ENCODE results near the gene TMEM18. TPM values are rescaled to one million over a fixed set of nuclear protein-coding genes. Genes with fewer than 3 reads are reported as not detected.

Gene TMEM18
- total RNA-seq, 1 donor from 2014 or later, result 10.6 TPM

DNA sequence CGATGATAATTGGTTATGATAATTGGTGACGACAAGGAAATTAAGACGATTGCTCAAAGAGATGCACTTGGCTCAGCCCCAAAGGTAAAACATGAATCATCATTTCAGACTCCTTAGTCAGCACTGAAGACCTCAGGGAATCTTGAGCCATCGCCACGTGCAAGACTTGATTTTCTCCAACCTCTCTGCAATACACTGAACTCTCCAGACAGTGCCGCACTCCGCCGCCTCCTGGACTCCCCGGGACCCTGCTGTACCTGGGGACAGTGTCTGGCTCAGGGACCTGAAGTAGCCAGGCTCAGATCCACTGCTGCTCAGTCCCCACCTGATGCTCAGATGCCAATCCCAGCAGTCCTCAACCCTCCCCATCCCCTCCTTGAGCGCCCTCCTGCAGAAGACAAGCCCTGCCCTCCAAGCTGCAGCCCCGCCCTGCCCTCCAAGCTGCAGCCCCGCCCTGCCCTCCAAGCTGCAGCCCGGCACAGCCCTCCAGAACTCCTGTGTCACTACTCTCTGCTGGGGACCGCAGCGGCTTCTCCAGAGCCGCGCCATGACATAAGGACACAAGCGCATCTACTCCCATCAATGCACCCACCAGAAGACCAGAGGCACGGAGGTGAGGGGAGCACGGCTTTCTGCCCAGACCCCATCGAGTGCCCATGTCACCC lies 1.1 kb downstream of the TMEM18 start:
- ATAC-seq, result no peak
- intact Hi-C loops (cut with DNase I), result loop anchor here (10.0 kb wide), 1 partner anchor 1379 kb away; no protein-coding TSS in a partner anchor
- peak; percentile 76 for DNase-seq (ENCODE audit: missing footprints)

DNA sequence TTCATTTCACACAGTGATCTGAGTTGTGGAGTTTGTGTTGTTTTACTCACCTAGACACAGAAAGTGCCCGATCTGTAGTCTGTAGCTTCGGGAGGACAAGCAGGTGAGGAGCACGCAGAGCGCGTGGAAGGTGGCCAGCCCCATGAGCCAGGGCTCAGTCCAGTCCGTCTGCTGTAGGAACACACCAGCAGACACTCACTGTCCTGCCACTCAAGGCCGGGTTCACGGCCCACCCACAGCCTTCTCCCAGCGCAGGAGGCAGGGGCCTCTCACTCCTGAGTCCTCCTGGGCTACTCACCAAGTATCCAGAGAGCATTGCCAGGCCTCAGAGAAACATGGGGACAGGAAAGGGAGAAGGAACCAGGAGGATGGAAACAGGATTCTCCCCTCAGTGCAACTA lies 1.7 kb downstream of the TMEM18 start:
- ATAC-seq (no peak), DNase-seq (ENCODE audit: missing footprints) (peak; percentile 63)
- intact Hi-C loops (cut with DNase I), result loop anchor here (10.0 kb wide), 1 partner anchor 1379 kb away; no protein-coding TSS in a partner anchor

DNA sequence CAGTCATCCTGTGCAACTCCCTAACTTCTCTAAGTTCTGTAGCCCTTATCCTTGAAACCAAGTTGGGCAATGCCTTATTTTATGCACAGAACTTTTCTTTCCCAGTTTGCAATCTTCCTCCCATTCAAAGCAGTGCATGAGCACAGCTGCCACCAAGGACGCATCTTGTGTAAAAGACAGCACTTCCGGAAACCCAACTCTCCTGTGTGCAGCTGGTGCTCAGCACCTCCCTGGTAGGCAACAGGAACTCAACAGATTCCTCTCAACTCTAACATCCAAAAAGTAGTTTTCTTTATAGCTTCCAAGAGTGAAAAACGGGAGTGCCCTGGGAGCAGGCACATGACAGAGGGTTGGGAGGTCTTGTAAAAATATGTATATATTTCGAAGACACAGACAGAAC lies 2.2 kb downstream of the TMEM18 start:
- DNase-seq (ENCODE audit: missing footprints) (no peak), ATAC-seq (no peak)
- intact Hi-C loops (cut with DNase I), result loop anchor here (10.0 kb wide), 1 partner anchor 1380 kb away; no protein-coding TSS in a partner anchor

DNA sequence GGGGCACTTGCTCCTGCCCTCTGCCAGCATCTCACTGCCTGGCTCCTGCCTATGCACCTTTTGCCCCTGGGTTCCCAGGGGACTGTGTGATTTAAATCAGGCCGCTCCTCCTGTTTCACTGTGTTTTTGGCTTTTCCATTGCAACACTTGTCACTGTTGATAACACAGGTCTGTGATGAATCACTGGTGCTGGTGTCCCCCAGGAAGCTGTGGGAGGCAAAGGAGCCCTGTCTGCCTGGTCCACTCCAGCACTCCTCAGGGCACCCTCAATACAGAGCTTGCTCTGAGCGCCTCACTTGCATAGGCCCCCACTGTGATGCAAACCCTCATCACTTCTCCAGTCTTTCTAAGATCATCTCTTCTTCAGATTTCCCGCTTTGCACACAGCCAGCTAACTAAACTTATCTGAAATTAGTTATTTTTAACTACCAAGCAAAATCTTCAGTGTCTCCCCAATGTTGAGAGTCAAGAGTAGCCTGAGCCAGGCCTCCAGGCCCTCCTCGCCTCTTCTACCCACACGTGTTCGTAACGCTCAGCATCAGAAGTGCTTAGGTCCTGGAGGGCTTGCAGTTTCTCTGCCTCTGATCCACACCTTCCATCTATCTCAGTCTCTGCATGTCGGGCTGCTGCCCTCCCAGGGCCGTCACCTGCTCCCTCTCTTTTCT lies 2.8 kb downstream of the TMEM18 start:
- intact Hi-C loops (cut with DNase I), result loop anchor here (10.0 kb wide), 1 partner anchor 1380 kb away; no protein-coding TSS in a partner anchor
- ATAC-seq (no peak), DNase-seq (ENCODE audit: missing footprints) (no peak)

DNA sequence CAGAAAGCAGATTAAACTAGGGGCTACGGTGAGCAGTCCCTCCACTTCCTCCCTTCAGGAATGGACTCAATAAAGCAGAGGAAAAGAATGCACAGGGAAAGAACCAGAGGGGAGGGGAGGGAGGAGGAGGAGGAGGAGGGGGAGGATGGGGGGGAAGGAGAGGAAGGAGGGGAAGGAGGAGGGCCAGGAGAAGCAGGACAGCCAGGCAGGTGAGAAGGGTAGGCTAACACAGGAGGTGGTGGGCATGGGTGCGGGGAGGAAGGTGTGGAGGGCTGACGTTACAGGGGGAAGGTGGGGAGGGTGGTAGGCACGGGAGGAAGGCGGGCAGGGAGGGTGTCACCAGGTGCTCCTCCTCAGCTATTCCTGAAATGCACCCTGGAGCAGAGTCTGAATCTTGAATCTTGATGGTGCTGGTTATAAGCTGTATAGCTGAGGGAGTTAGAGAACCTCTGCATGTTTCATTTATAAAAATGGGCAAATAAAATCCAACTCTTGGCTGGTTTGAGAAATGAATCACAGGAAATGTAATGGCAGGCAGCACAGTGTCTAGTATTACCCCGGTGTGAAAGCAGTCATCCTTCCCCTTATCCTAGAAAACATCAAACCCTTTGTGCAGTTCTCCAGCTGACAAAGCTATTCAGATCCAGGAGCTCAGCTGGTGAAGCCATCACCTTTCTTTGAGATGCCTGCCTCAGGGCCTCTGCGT lies 3.4 kb downstream of the TMEM18 start:
- DNase-seq (ENCODE audit: missing footprints) (no peak), ATAC-seq (no peak)
- intact Hi-C loops (cut with DNase I), result loop anchor here (10.0 kb wide), 1 partner anchor 1381 kb away; no protein-coding TSS in a partner anchor

DNA sequence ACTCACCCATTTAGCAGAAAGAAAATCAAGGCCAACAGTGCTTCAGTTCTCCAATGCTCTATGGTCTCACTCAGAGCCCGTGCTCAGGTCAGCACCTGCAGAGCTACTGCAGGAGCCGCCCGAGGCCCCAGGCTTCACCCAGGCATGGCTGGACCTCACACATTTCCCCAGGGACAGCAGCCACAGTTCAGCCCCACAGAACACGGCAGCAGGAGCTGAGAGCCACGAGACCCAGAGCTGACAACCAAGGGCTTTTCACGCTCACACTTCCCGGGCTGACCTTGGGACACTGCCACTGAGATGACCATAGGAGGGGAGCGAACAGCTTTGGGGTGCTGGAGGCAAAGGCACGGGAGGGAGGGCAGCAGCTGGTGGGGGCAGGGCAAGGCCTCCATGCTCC lies 4.2 kb downstream of the TMEM18 start:
- DNase-seq (ENCODE audit: missing footprints) (no peak), ATAC-seq (no peak)
- intact Hi-C loops (cut with DNase I), result loop anchor here (10.0 kb wide), 1 partner anchor 1382 kb away; no protein-coding TSS in a partner anchor

DNA sequence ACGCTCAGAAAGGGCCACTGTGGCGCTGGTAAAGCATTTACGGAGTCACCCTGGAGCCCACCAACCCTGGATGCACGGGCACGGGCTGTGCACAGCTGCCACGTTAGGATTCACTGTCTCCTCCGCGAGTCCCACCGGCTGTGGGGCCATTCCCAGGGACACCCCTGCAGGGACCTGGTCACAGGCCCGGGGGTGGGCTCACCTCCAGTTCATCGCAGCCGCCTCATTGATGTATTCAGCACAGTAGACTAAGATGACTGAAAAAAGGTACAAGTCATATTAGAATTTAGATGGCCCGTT lies 4.7 kb downstream of the TMEM18 start:
- no peak for ATAC-seq
- intact Hi-C loops (cut with DNase I), result loop anchor here (10.0 kb wide), 1 partner anchor 1382 kb away; no protein-coding TSS in a partner anchor

DNA sequence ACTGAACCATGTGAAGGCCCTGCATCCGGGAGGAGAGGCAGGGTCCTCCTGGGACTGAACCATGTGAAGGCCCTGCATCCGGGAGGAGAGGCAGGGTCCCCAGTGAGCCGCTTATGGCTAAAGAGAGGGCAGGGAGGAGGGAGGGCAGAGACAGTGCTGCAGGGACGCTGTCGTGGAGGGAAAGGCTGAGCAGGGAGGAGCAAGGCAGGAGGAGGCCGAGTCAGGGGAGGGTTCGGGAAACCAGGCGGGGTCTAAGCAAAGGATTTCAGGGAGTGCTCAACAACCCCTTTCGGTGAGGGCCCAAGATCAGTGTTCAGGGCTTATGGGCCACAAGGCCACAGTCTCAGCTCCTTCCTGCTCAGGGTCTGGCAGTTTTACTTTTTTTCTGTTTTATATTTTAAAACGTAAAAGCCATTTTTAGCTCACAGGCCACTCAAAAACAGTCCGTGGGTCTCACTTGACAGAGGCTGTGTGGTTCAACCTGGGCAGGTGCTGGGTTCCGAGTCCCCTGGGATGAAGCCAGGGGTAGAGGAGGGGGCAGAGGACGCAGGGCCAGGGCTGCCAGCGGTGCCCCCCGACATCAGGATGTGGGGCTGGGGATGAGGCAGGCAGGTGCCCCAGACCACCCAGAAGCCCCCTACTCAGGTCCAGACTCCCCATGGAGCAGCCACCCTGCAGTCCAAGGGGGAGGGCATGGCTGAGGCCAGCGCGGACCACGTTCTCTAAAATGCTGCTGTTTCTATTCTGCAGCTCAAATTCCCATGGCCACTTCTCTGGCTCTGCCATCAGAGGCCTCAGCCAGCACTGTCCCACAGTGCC lies 5.2 kb downstream of the TMEM18 start:
- DNase-seq (ENCODE audit: missing footprints) (no peak), ATAC-seq (no peak)
- intact Hi-C loops (cut with DNase I), result loop anchor here (10.0 kb wide), 1 partner anchor 1383 kb away; no protein-coding TSS in a partner anchor

More for the DNA sequence above, 4.7 kb downstream of the TMEM18 start:
- no peak for DNase-seq (ENCODE audit: missing footprints)

DNA sequence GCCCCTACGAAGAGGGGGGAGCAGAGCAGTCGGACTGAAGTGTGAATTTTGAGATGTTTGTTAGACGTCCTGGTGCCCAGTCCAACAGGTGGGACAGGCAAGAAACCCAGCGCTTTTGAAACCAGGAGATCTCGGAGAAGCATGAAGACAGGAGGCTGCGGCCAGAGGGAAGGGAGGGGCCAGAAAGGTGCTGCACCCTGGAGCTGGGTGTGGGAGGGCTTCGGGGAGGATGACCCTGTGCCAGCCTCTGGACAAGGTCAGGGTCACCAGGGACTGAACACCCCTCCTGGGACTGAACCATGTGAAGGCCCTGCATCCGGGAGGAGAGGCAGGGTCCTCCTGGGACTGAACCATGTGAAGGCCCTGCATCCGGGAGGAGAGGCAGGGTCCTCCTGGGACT lies 6.1 kb downstream of the TMEM18 start:
- DNase-seq (ENCODE audit: missing footprints) (no peak), ATAC-seq (no peak)
- intact Hi-C loops (cut with DNase I), result loop anchor here (10.0 kb wide), 1 partner anchor 1384 kb away; no protein-coding TSS in a partner anchor

DNA sequence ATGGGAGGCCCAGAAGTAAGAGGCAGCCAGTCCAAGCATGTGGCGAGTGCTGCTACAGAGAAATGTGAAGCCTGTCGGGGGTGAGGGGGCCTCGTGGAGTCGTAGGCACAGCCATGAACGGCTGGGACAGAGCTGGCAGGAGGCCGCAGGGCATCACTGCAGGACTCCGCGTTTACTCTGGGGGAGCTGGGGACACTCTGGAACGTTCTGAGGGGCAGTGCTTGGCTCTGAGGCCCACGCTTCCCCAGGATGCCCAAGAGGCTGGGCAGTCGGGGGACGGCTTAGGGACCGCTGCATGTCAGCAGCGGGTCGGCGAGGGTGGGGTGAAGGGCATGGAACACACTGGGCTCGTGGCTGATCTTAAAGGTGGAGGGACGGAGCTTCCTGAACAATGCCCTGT lies 6.6 kb downstream of the TMEM18 start:
- ATAC-seq (no peak), DNase-seq (ENCODE audit: missing footprints) (no peak)
- intact Hi-C loops (cut with DNase I), result loop anchor here (10.0 kb wide), 1 partner anchor 1384 kb away; no protein-coding TSS in a partner anchor

DNA sequence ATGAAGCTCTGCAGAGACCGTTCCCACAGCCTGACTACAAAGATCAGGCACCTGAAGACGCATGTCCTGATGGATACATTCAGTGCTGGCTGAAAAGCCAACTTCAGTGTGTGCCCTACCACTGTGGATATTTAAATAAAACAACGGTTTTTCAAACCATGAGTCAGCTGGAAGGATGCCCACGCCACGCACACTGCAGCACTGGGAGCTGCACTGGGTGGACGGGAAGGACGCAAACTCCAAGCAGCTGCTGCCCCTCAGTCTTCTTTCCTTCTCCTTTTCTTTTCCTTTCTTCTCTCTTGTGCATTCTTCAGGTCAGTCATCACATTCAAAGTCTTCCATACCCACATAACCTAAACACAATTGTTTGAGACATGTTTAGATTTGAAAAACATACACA lies 7.9 kb downstream of the TMEM18 start:
- ATAC-seq, result no peak
- no peak for DNase-seq (ENCODE audit: missing footprints)
- intact Hi-C loops (cut with DNase I), result no loop called here

DNA sequence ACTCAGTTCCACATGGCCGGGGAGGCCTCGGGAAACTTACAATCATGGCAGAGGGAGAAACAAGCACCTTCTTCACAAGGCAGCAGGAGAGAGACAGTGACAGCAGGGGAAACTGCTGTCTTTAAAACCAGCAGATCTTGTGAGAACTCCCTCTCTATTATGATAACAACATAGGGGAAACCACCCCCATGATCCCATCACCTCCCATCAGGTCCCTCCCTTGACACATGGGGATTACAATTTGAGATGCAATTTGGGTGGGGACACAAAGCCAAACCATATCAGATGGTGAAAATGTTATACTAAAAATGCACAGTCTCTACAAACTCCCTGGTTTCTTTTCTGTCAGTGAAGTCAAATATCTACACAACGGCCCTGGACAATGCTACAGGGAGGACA lies 9.2 kb downstream of the TMEM18 start:
- intact Hi-C loops (cut with DNase I), result no loop called here
- ATAC-seq (no peak), DNase-seq (ENCODE audit: missing footprints) (no peak)

DNA sequence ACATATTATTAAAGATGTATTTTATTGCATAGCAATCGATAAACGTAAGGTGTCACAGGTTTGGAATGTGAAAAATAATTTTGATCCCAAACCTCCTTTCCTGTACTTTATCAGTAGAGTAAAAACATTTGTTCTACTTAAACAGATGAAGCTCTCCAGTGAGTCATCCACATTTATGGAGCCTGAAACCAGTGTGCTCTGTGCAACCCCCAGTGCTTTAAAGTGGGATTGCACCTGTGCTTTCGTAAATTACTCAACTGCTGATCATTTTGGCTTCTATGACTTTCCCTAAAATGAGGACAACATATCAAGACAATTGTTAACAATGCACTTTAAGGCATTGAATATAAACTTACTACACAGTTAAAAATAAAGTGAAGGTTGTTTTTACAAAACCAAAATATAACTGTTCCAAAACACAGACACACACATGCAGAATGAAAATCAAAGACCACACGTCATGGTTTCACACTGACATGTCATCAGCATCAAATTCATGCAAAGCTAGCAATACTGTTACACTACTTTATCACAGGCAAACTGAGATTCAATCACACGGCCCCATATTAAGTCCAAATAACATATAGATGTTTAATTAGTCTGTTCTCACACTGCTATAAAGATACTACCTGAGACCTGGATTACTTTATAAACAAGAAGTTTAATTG lies 9.7 kb downstream of the TMEM18 start:
- ATAC-seq (no peak), DNase-seq (ENCODE audit: missing footprints) (no peak)
- intact Hi-C loops (cut with DNase I), result no loop called here

DNA sequence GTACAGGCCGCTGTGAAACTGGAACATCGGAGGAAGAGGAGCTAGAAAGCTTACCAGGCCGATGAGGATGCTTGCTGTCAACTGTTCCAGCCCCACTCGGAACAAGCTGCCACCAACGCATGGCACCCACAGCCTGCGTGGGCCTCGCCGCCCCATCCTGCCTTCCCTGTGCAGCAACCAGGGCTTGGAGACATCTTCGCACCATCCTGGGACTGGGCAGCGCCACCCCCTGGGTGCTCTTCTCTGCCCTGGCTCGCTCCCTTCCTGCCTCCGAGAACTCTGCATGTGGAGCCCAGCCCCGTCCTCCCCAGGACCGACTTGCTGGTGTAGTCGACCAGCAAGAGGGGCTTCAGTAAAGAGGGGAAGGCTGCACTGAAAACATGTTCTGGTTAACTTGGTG lies 10.8 kb downstream of the TMEM18 start:
- intact Hi-C loops (cut with DNase I), result no loop called here
- ATAC-seq (no peak), DNase-seq (ENCODE audit: missing footprints) (no peak)

DNA sequence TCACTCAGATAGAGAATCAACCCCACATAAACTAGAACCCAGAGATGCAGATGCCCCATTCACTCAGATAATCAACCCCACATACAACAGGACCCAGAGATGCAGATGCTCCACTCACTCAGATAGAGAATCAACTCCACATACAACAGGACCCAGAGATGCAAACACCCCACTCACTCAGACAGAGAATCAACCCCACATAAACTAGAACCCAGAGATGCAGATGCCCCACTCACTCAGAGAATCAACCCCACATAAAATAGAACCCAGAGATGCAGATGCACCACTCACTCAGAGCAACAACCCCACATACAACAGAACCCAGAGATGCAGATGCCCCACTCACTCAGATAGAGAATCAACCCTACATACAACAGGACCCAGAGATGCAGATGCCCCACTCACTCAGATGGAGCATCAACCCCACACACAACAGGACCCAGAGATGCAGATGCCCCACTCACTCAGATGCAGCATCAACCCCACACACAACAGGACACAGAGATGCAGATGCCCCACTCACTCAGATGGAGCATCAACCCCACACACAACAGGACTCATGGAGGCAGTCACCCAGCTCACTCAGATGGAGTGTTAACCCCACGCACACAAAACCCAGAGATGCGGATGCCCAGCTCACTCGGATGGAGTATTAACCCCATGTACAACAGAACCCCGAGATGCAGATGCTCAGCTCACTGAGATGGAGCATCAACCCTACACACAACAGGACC lies 11.7 kb downstream of the TMEM18 start:
- DNase-seq (ENCODE audit: missing footprints) (no peak), ATAC-seq (no peak)
- intact Hi-C loops (cut with DNase I), result no loop called here

DNA sequence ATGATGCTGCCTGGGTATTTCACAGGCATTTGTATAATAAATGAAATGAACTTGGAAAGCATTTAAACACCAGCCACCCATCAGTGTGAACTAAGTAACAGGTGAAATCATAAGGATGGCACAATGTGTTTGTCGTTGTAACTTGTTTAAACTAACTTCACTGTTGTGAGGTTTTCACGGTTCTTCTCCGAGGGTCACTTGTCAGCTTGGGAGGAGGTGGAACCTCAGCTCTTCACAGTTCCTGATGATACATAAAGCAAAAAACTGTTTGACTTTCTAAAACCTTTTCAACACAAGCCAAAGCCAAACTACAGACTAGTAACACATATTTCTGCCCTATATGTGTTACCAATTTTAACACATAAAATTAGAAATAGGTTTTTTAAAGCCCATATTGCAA lies 13.1 kb downstream of the TMEM18 start:
- no peak for ATAC-seq
- intact Hi-C loops (cut with DNase I), result no loop called here
- no peak for DNase-seq (ENCODE audit: missing footprints)

DNA sequence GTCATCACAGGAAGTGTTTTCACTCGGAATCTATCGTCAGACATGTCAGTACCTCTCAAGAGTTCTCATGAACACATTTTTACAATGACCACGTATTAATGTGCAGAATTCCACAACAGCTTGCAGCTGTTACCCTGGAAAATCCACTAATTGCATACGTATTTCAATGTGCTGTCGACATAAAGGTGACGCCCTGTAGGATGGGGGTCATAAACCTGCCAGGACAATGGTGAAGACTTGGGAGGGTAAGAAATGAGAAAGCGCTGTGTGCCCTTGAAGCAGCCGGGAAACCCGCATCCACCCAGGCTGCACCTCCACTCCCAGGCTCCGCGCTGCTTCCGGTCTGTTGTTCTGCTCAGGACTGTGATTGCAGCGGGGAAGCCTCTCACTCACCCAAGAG lies 14.0 kb downstream of the TMEM18 start:
- ATAC-seq (no peak), DNase-seq (ENCODE audit: missing footprints) (peak; percentile 51)
- intact Hi-C loops (cut with DNase I), result no loop called here

DNA sequence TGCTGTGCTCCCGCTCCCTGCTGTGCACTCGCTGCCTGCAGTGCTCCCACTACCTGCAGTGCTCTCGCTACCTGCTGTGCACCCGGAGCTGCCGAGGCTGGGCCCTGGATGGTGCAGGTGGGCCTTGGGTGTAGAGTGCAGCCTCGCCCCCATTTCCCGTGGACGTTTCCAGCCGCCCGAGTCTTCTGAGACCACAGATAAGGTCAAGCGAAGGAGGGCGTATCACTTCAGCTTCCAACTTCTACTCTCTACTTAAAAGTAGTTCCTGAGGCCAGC lies 15.9 kb downstream of the TMEM18 start:
- ATAC-seq (no peak), DNase-seq (ENCODE audit: missing footprints) (no peak)
- intact Hi-C loops (cut with DNase I), result no loop called here
